HG02943 (cell line): Measurements from ENCODE around the gene DFFB.
A peak's percentile ranks its signal among the peaks of the same experiment; 100 is the strongest.

Experiments used
- ATAC-seq: cut with Tn5 transposase; IDR thresholded peaks from one replicate; pipeline ENCODE4 v1.9.1; 2021; ENCODE audit warnings: mild to moderate bottlenecking, low read depth, moderate library complexity; ENCODE audit not compliant: unreplicated experiment

Gene DFFB

GRCh38 chr1:3827813-3828307, 29.4 kb upstream of the DFFB start:
- no peak for ATAC-seq

- ATAC-seq, result no peak
Observed at GRCh38 chr1:3828391-3828790, 28.9 kb upstream of the DFFB start.

- ATAC-seq, result no peak
Observed at GRCh38 chr1:3831689-3832088, 25.6 kb upstream of the DFFB start.

- no peak for ATAC-seq
Observed at GRCh38 chr1:3834701-3835100, 22.6 kb upstream of the DFFB start.

- no peak for ATAC-seq
Observed at GRCh38 chr1:3836421-3836820, 20.9 kb upstream of the DFFB start.

GRCh38 chr1:3837200-3837599, 20.1 kb upstream of the DFFB start:
- no peak for ATAC-seq

GRCh38 chr1:3837685-3838084, 19.6 kb upstream of the DFFB start:
- ATAC-seq, result no peak

- no peak for ATAC-seq
Observed at GRCh38 chr1:3838788-3839187, 18.5 kb upstream of the DFFB start.

GRCh38 chr1:3841491-3841890, 15.8 kb upstream of the DFFB start:
- no peak for ATAC-seq

GRCh38 chr1:3842912-3843311, 14.4 kb upstream of the DFFB start:
- ATAC-seq, result no peak

- ATAC-seq, result no peak
Observed at GRCh38 chr1:3846541-3846940, 10.7 kb upstream of the DFFB start.

- no peak for ATAC-seq
Observed at GRCh38 chr1:3847081-3847480, 10.2 kb upstream of the DFFB start.

- no peak for ATAC-seq
Observed at GRCh38 chr1:3850857-3851256, 6.4 kb upstream of the DFFB start.

GRCh38 chr1:3851292-3851691, 6.0 kb upstream of the DFFB start:
- ATAC-seq, result no peak

GRCh38 chr1:3852091-3852490, 5.2 kb upstream of the DFFB start:
- ATAC-seq, result no peak

- ATAC-seq, result no peak
Observed at GRCh38 chr1:3852711-3853485, 4.4 kb upstream of the DFFB start.

GRCh38 chr1:3857791-3858129, 484 bp downstream of the DFFB start:
- peak; percentile 0 for ATAC-seq

GRCh38 chr1:3858231-3858981, 1.1 kb downstream of the DFFB start:
- ATAC-seq, result no peak

GRCh38 chr1:3863231-3863935, 6.1 kb downstream of the DFFB start:
- no peak for ATAC-seq

GRCh38 chr1:3864884-3865283, 7.6 kb downstream of the DFFB start:
- no peak for ATAC-seq

GRCh38 chr1:3865606-3866160, 8.4 kb downstream of the DFFB start:
- ATAC-seq, result no peak
